CD14-positive monocyte (primary cell): ENCODE results near the gene LIMA1. TPM values are rescaled to one million over a fixed set of nuclear protein-coding genes. Genes with fewer than 3 reads are reported as not detected.

Source experiments
- DNase-seq, 3 donors: peaks; one replicate each; pipeline ENCODE4 v3.0.0-alpha.2; 2011 to 2022
- H2AFZ ChIP-seq: 2 replicates; pipeline ENCODE4 v1.6.0; 2012; ENCODE audit warnings: mild to moderate bottlenecking, low read depth, low read length, inconsistent platforms; ENCODE audit not compliant: insufficient read depth, poor library complexity, severe bottlenecking
- H3K27ac ChIP-seq, 2 donors: 1 replicate in 1 of 2; 2 replicates in 1 of 2; pipeline ENCODE4 v1.5.1; 2012 to 2013; ENCODE audit warnings: low read length in 2 of 2, control low read depth in 1 of 2, inconsistent platforms in 1 of 2, low read depth in 1 of 2, mild to moderate bottlenecking in 1 of 2
- H3K27me3 ChIP-seq, 2 donors: one replicate each; pipeline versions ENCODE4 v1.6.0 to v1.6.1; 2011 to 2013; ENCODE audit warnings: low read length in 2 of 2; ENCODE audit not compliant: control insufficient read depth in 2 of 2, insufficient read depth in 2 of 2
- H3K36me3 ChIP-seq, 2 donors: replicated peaks in 1 of 2; 1 replicate in 1 of 2; 2 replicates in 1 of 2; pipeline versions ENCODE4 v1.5.1 to v1.6.1; 2012 to 2013; ENCODE audit warnings: low read length in 2 of 2, control low read depth in 1 of 2, inconsistent platforms in 1 of 2, mild to moderate bottlenecking in 1 of 2; ENCODE audit not compliant: insufficient read depth in 2 of 2, control insufficient read depth in 1 of 2
- H3K4me1 ChIP-seq, 2 donors: 1 replicate in 1 of 2; 2 replicates in 1 of 2; pipeline versions ENCODE4 v1.5.1 to v1.6.1; 2012 to 2013; ENCODE audit warnings: low read length in 2 of 2, control low read depth in 1 of 2, inconsistent platforms in 1 of 2, mild to moderate bottlenecking in 1 of 2, moderate library complexity in 1 of 2; ENCODE audit not compliant: insufficient read depth in 2 of 2, control insufficient read depth in 1 of 2
- H3K4me2 ChIP-seq: replicated peaks from 2 replicates; pipeline ENCODE3; 2012; ENCODE audit warnings: low read length, moderate library complexity, mild to moderate bottlenecking; ENCODE audit not compliant: poor library complexity, severe bottlenecking; ENCODE audit errors: extremely low read depth
- H3K4me3 ChIP-seq, 3 experiments: fragments of 200-600 bp in 1 of 3; sonication (generic) in 1 of 3; replicated peaks in 1 of 3; 1 replicate in 2 of 3; 2 replicates in 1 of 3; pipeline ENCODE4 v1.5.1; 2011 to 2013; ENCODE audit warnings: low read length in 3 of 3, mild to moderate bottlenecking in 3 of 3, control low read depth in 2 of 3, low read depth in 2 of 3, inconsistent platforms in 1 of 3, moderate library complexity in 1 of 3
- H3K79me2 ChIP-seq: 2 replicates; pipeline ENCODE4 v1.6.0; 2012; ENCODE audit warnings: mild to moderate bottlenecking, control low read depth, inconsistent platforms, low read length, moderate library complexity; ENCODE audit not compliant: insufficient read depth
- H3K9ac ChIP-seq: 2 replicates; pipeline ENCODE4 v1.6.0; 2017; ENCODE audit warnings: low read length, mild to moderate bottlenecking; ENCODE audit not compliant: insufficient read depth, poor library complexity, severe bottlenecking
- H3K9me3 ChIP-seq, 2 donors: replicated peaks in 1 of 2; 1 replicate in 1 of 2; 2 replicates in 1 of 2; pipeline versions ENCODE4 v1.5.1 to v1.6.1; 2012 to 2013; ENCODE audit warnings: low read length in 2 of 2, control low read depth in 1 of 2; ENCODE audit not compliant: control insufficient read depth in 1 of 2, insufficient read depth in 1 of 2
- H4K20me1 ChIP-seq: 2 replicates; pipeline ENCODE4 v1.6.0; 2012; ENCODE audit warnings: mild to moderate bottlenecking, low read length, control low read depth, moderate library complexity; ENCODE audit not compliant: insufficient read depth
- H3K27ac Mint-ChIP-seq, 7 donors: one replicate each; pipeline ENCODE4 v1.8.0; 2020; ENCODE audit warnings: mild to moderate bottlenecking in 7 of 7, mixed read lengths in 7 of 7, moderate library complexity in 6 of 7, inconsistent platforms in 2 of 7
- H3K27me3 Mint-ChIP-seq, 3 donors: one replicate each; pipeline ENCODE4 v1.8.0; 2021 to 2022; ENCODE audit warnings: low read depth in 3 of 3, mild to moderate bottlenecking in 3 of 3, mixed read lengths in 3 of 3, moderate library complexity in 3 of 3, inconsistent platforms in 1 of 3
- H3K36me3 Mint-ChIP-seq, 2 donors: one replicate each; pipeline ENCODE4 v1.8.0; 2020; ENCODE audit warnings: mixed read lengths in 2 of 2, inconsistent platforms in 1 of 2, mild to moderate bottlenecking in 1 of 2
- H3K4me1 Mint-ChIP-seq: one replicate; pipeline ENCODE4 v1.8.0; 2020; ENCODE audit warnings: mild to moderate bottlenecking, mixed read lengths
- H3K4me3 Mint-ChIP-seq, 2 donors: one replicate each; pipeline ENCODE4 v1.8.0; 2020; ENCODE audit warnings: mild to moderate bottlenecking in 2 of 2, mixed read lengths in 2 of 2, moderate library complexity in 1 of 2
- H3K9me3 Mint-ChIP-seq, 7 donors: one replicate each; pipeline ENCODE4 v1.8.0; 2020 to 2022; ENCODE audit warnings: mixed read lengths in 7 of 7, mild to moderate bottlenecking in 6 of 7, moderate library complexity in 6 of 7, inconsistent platforms in 2 of 7
- WGBS: methylation state at CpG from one replicate; pipeline ENCODE4 v1.1.5; 2013; ENCODE audit warnings: missing lambda C conversion rate; ENCODE audit not compliant: insufficient coverage; 5-methylcytosine and 5-hydroxymethylcytosine counted together
- intact Hi-C, 2 donors: fragments of 100-400 bp; cut with micrococcal nuclease; formaldehyde crosslinking; loops; one replicate each; pipeline versions ENCODE4 v1.15.0 to v1.15.1; 2023
- polyA plus RNA-seq, 3 donors: library from polyadenylated mRNA; depleted of rRNA in 1 of 3; unstranded in 2 of 3; stranded (reverse) in 1 of 3; fragments of 300-500 nt in 2 of 3; fragments of >200 nt in 1 of 3; fragmentation: Illumina TruSeq in 2 of 3; gene quantifications; 1 replicate in 2 of 3; 2 replicates in 1 of 3; pipeline ENCODE4 v1.2.3, GENCODE V29; 2012 to 2021
- TF ChIP-seq, protein P1 (sequence below): fragments of 200-600 bp; IDR thresholded peaks from one replicate; pipeline ENCODE4 v1.8.0; 2022; ENCODE audit warnings: antibody characterized with exemption, mild to moderate bottlenecking

Gene LIMA1
- polyA plus RNA-seq, 3 donors, result 0.24 to 0.62 (median 0.51) TPM

DNA sequence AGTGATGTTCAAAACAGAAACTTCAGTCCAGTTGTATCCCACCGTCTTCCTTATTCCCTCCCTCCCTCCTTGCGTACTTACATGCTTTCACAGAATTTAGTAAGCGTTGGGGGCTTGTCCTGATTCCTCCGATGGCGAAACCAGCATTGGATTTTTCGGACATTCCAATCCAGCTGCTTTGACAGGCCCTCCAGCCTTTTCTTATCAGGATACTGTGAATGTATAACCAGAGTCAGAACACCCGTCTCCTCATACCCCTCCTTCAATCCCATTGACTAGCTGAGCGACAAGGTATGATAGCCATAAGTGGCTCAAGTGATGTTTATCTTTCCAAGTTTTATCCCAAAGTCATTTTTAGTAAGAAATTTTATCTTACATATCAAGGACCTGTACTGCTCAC lies 140.3 kb downstream of the LIMA1 start:
- Histone ChIP-seq H3K9ac (no peak overlapping the region), H2AFZ (no peak overlapping the region), H3K79me2 (peaks cover 7% of the 10 kb centered on the region), H3K4me1 (no peaks in the 10 kb centered on the region), H4K20me1 (peaks cover 13% of the 10 kb centered on the region), H3K27ac (no peak overlapping the region), H3K36me3 (peaks cover 37 to 66% of the 10 kb centered on the region in 2 donors), H3K4me3 (no peak overlapping the region), H3K27me3 (no peaks in the 10 kb centered on the region), H3K9me3 (no peaks in the 10 kb centered on the region), H3K4me2 (no peak overlapping the region)
- DNase-seq, result no peak
- H3K4me3 Mint-ChIP-seq, result no peak overlapping the region
- TF ChIP-seq, protein P1, sequence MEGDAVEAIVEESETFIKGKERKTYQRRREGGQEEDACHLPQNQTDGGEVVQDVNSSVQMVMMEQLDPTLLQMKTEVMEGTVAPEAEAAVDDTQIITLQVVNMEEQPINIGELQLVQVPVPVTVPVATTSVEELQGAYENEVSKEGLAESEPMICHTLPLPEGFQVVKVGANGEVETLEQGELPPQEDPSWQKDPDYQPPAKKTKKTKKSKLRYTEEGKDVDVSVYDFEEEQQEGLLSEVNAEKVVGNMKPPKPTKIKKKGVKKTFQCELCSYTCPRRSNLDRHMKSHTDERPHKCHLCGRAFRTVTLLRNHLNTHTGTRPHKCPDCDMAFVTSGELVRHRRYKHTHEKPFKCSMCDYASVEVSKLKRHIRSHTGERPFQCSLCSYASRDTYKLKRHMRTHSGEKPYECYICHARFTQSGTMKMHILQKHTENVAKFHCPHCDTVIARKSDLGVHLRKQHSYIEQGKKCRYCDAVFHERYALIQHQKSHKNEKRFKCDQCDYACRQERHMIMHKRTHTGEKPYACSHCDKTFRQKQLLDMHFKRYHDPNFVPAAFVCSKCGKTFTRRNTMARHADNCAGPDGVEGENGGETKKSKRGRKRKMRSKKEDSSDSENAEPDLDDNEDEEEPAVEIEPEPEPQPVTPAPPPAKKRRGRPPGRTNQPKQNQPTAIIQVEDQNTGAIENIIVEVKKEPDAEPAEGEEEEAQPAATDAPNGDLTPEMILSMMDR, result no peak
- H3K27me3 Mint-ChIP-seq, result peaks cover 0 to 1% (median 0%) of the 10 kb centered on the region in 3 donors
- peaks cover 35 to 62% of the 10 kb centered on the region in 2 donors for H3K36me3 Mint-ChIP-seq
- no peaks in the 10 kb centered on the region for H3K4me1 Mint-ChIP-seq
- intact Hi-C loops, result no loop called here
- WGBS, result 100% methylated on average over 6 of the region's 8 CpGs
- H3K9me3 Mint-ChIP-seq, result no peaks in the 10 kb centered on the region
- no peak overlapping the region for H3K27ac Mint-ChIP-seq

GRCh38 chr12:50132505-50133135 lies 150.7 kb downstream of the LIMA1 start:
- H4K20me1 ChIP-seq, result peaks cover 40% of the 10 kb centered on the region
- no peak overlapping the region for H3K4me3 ChIP-seq
- no peak overlapping the region for H3K4me2 ChIP-seq
- Mint-ChIP-seq H3K9me3 (no peaks in the 10 kb centered on the region), H3K27ac (peak overlapping the region in 2 of 7 donors; percentile 0 to 10), H3K4me1 (peaks cover 15% of the 10 kb centered on the region), H3K4me3 (no peak overlapping the region), H3K27me3 (no peaks in the 10 kb centered on the region), H3K36me3 (peaks cover 67 to 85% of the 10 kb centered on the region in 2 donors)
- peaks cover 58 to 86% of the 10 kb centered on the region in 2 donors for H3K36me3 ChIP-seq
- no CpG with 5 or more reads among the region's 2 CpGs for WGBS
- H3K9ac ChIP-seq, result no peak overlapping the region
- H3K9me3 ChIP-seq, result no peaks in the 10 kb centered on the region
- no peaks in the 10 kb centered on the region for H3K79me2 ChIP-seq
- DNase-seq, result peak in 1 of 3 donors; percentile 15
- TF ChIP-seq, protein P1, result peak; percentile 79
- H3K4me1 ChIP-seq, result peaks cover 11 to 16% of the 10 kb centered on the region in 2 donors
- intact Hi-C loops, result loop anchor here (2.0 to 5.0 kb wide), 2 partner anchors 40 to 42 kb away; no protein-coding TSS in a partner anchor
- H3K27ac ChIP-seq, result no peak overlapping the region
- H2AFZ ChIP-seq, result no peak overlapping the region
- no peaks in the 10 kb centered on the region for H3K27me3 ChIP-seq
